ENCODE measurements around the gene FCRLA. TPM values are rescaled to one million over a fixed set of nuclear protein-coding genes. Genes with fewer than 3 reads are reported as not detected.
"Not testable (repeated sequence)": the region's sequence is repeated elsewhere in the genome, so short reads cannot be mapped to it uniquely, and the experiment has no call there.

FCRLA gene
- polyA plus RNA-seq, 1 of the 3 experiments (the other 2 are of a cell fraction): 0.13 TPM

- no peak for DNase-seq
- no peak overlapping the region for H3K9ac ChIP-seq
- H4K20me1 ChIP-seq (ENCODE audit: insufficient read depth): no peaks in the 10 kb centered on the region
- H3K79me2 ChIP-seq (ENCODE audit: insufficient read depth): no peaks in the 10 kb centered on the region; the same call in 1 of the 2 replicates
- no peaks in the 10 kb centered on the region for H3K36me3 ChIP-seq (replicated peaks in 1 of 2; ENCODE audit: control insufficient read depth in 1 of 2, insufficient read depth in 2 of 2, low read length in 1 of 2)
- CTCF ChIA-PET: interaction anchor here (0.9 kb wide), 1 partner anchor 18 kb away, joined by 4 read pairs; no protein-coding TSS in a partner anchor
- H3K27me3 ChIP-seq (ENCODE audit: insufficient read depth): no peaks in the 10 kb centered on the region
- WGBS (ENCODE audit: low lambda C conversion rate): 57% methylated on average over 6 of the region's 8 CpGs
- no peaks in the 10 kb centered on the region for H3K9me2 ChIP-seq
- no peak for TF ChIP-seq RAD21 (IDR thresholded peaks at IDR 0.05; ENCODE audit: low read length)
- peak; percentile 85 for TF ChIP-seq REST (IDR thresholded peaks at IDR 0.05; ENCODE audit: low read depth, low read length)
- no peak for TF ChIP-seq YY1 (IDR thresholded peaks at IDR 0.05; ENCODE audit: low read depth)
- no peak for TF ChIP-seq SIN3A (IDR thresholded peaks at IDR 0.05; ENCODE audit: borderline replicate concordance, low read depth, low read length)
- TF ChIP-seq USF1 (IDR thresholded peaks at IDR 0.05; ENCODE audit: borderline replicate concordance, low read depth): no peak
- TF ChIP-seq MEF2A (IDR thresholded peaks at IDR 0.05; ENCODE audit: borderline replicate concordance, low read depth): no peak
- H3K9me3 ChIP-seq: no peaks in the 10 kb centered on the region
- no peak overlapping the region for H2AFZ ChIP-seq (ENCODE audit: low read depth)
- H3K4me1 ChIP-seq (ENCODE audit: control insufficient read depth in 1 of 2, insufficient read depth in 2 of 2, low read depth in 1 of 2, low read length in 1 of 2): peaks cover 11 to 13% of the 10 kb centered on the region in 2 experiments; a peak in 2 of 4 replicates
- H3F3A ChIP-seq (replicated peaks; ENCODE audit: insufficient read depth): peaks cover 20% of the 10 kb centered on the region
- no peak overlapping the region for H3K4me3 ChIP-seq (ENCODE audit: low read depth in 2 of 2, low read length in 1 of 2)
- H3K4me2 ChIP-seq: no peak overlapping the region
- H3K27ac ChIP-seq (ENCODE audit: low read depth in 2 of 2, low read length in 1 of 2): no peak overlapping the region
- POLR2A ChIA-PET: no interaction called here
Measured at GRCh38 chr1:161723459-161724141, 16.6 kb downstream of the FCRLA start.

GRCh38 chr1:161725258-161725907 lies 18.4 kb downstream of the FCRLA start:
- H3K36me3 ChIP-seq (replicated peaks in 1 of 2; ENCODE audit: control insufficient read depth in 1 of 2, insufficient read depth in 2 of 2, low read length in 1 of 2); H3K9me3 ChIP-seq; H3K79me2 ChIP-seq (ENCODE audit: insufficient read depth); POLR2A ChIA-PET; H3K9me2 ChIP-seq; H4K20me1 ChIP-seq (ENCODE audit: insufficient read depth); DNase-seq; H3K27me3 ChIP-seq (ENCODE audit: insufficient read depth): not testable (repeated sequence)
- H3K4me3 ChIP-seq (ENCODE audit: low read depth in 2 of 2, low read length in 1 of 2): peak overlapping the region; percentile 73 to 79
- H2AFZ ChIP-seq (ENCODE audit: low read depth): peak overlapping the region; percentile 75
- peaks cover 13% of the 10 kb centered on the region in 2 experiments; a peak in 2 of 4 replicates for H3K4me1 ChIP-seq (ENCODE audit: control insufficient read depth in 1 of 2, insufficient read depth in 2 of 2, low read depth in 1 of 2, low read length in 1 of 2)
- WGBS (ENCODE audit: low lambda C conversion rate): 37% methylated on average over 16 of the region's 22 CpGs
- peak overlapping the region; percentile 88; the same call in 1 of the 2 replicates for H3K9ac ChIP-seq
- peak overlapping the region in 1 of 2 experiments; percentile 84; a peak in 2 of 4 replicates for H3K27ac ChIP-seq (ENCODE audit: low read depth in 2 of 2, low read length in 1 of 2)
- CTCF ChIA-PET: interaction anchor here (1.1 to 5.9 kb wide), 7 partner anchors 9 to 238 kb away, joined by 3 to 62 read pairs (median 6); partner anchors contain the start of gene DUSP12
- peaks cover 20% of the 10 kb centered on the region for H3F3A ChIP-seq (replicated peaks; ENCODE audit: insufficient read depth)
- peak overlapping the region; percentile 98 for H3K4me2 ChIP-seq

All from SK-N-SH (cell line).